Mammary epithelial cell (primary cell): ENCODE measurements around the gene BANP.

Source experiments
- CTCF ChIP-seq, 2 donors: IDR thresholded peaks in 1 of 2; conservative IDR thresholded peaks in 1 of 2; 2 replicates each; pipeline ENCODE4 v1.5.1; 2011 to 2012; ENCODE audit warnings: inconsistent platforms in 2 of 2, low read length in 2 of 2, mild to moderate bottlenecking in 2 of 2, control low read depth in 1 of 2, low read depth in 1 of 2; ENCODE audit not compliant: insufficient read depth in 1 of 2; ENCODE audit errors: extremely low read depth in 1 of 2
- EZH2 ChIP-seq: IDR thresholded peaks from 2 replicates; pipeline ENCODE4 v1.6.1; 2012; ENCODE audit warnings: low read length, inconsistent platforms, borderline replicate concordance

GRCh38 chr16:88019821-88020515, 68.7 kb downstream of the BANP start:
- no peak for TF ChIP-seq CTCF (conservative IDR thresholded peaks at IDR 0.05 in 1 of 2, IDR thresholded peaks at IDR 0.05 in 1 of 2; ENCODE audit: extremely low read depth in 1 of 2, insufficient read depth in 1 of 2, low read depth in 1 of 2, low read length in 2 of 2)
- no peak for TF ChIP-seq EZH2
